GM18520 (cell line): ENCODE measurements around the gene GNG12.
A peak's percentile ranks its signal among the peaks of the same experiment; 100 is the strongest.
"Not testable (repeated sequence)": the region's sequence is repeated elsewhere in the genome, so short reads cannot be mapped to it uniquely, and the experiment has no call there.

Experiments
- ATAC-seq: cut with Tn5 transposase; IDR thresholded peaks from one replicate; pipeline ENCODE4 v1.9.1; 2021; ENCODE audit not compliant: unreplicated experiment

The GNG12 gene

GRCh38 chr1:67685558-67686266 lies 147.6 kb downstream of the GNG12 start:
- peak; percentile 1 for ATAC-seq

GRCh38 chr1:67685067-67685557 lies 148.2 kb downstream of the GNG12 start, which contains the start of gene GADD45A:
Gene GADD45A (plus strand): TSS chr1:67685201. CDS start chr1:67685495, 294 bp downstream.
- peak; percentile 79 for ATAC-seq

GRCh38 chr1:67684526-67685066 lies 148.7 kb downstream of the GNG12 start:
- no peak for ATAC-seq

- no peak for ATAC-seq
These were observed 149.3 kb downstream of the GNG12 start for GRCh38 chr1:67683766-67684525.

- ATAC-seq: no peak
These were observed 150.0 kb downstream of the GNG12 start for GRCh38 chr1:67683316-67683715.

- no peak for ATAC-seq
These were observed 150.5 kb downstream of the GNG12 start for GRCh38 chr1:67682659-67683197.

GRCh38 chr1:67680486-67680885 lies 152.8 kb downstream of the GNG12 start:
- ATAC-seq: no peak

GRCh38 chr1:67679691-67680090 lies 153.6 kb downstream of the GNG12 start:
- no peak for ATAC-seq

GRCh38 chr1:67677930-67678329 lies 155.3 kb downstream of the GNG12 start:
- ATAC-seq: no peak

GRCh38 chr1:67677408-67677807 lies 155.9 kb downstream of the GNG12 start:
- ATAC-seq: no peak

GRCh38 chr1:67676946-67677345 lies 156.3 kb downstream of the GNG12 start:
- ATAC-seq: no peak

GRCh38 chr1:67676287-67676686 lies 157.0 kb downstream of the GNG12 start:
- ATAC-seq: no peak

GRCh38 chr1:67675800-67676199 lies 157.5 kb downstream of the GNG12 start:
- ATAC-seq: peak; percentile 86

- no peak for ATAC-seq
These were observed 158.8 kb downstream of the GNG12 start for GRCh38 chr1:67674260-67675011.

- ATAC-seq: no peak
These were observed 159.6 kb downstream of the GNG12 start for GRCh38 chr1:67673468-67674201.

- ATAC-seq: no peak
These were observed 160.9 kb downstream of the GNG12 start for GRCh38 chr1:67672260-67672803.

GRCh38 chr1:67668660-67669059 lies 164.6 kb downstream of the GNG12 start:
- ATAC-seq: no peak

GRCh38 chr1:67666636-67667035 lies 166.6 kb downstream of the GNG12 start:
- no peak for ATAC-seq

GRCh38 chr1:67665307-67665706 lies 168.0 kb downstream of the GNG12 start:
- ATAC-seq: not testable (repeated sequence)

GRCh38 chr1:67664048-67664447 lies 169.2 kb downstream of the GNG12 start:
- ATAC-seq: no peak
